ENCODE measurements around the gene ADRA2A. TPM values are rescaled to one million over a fixed set of nuclear protein-coding genes. Genes with fewer than 3 reads are reported as not detected.

The ADRA2A gene
- polyA plus RNA-seq, 1 donor (not counting 4 experiments of a cell fraction or from before 2014, with no cell fraction given): not detected

DNA sequence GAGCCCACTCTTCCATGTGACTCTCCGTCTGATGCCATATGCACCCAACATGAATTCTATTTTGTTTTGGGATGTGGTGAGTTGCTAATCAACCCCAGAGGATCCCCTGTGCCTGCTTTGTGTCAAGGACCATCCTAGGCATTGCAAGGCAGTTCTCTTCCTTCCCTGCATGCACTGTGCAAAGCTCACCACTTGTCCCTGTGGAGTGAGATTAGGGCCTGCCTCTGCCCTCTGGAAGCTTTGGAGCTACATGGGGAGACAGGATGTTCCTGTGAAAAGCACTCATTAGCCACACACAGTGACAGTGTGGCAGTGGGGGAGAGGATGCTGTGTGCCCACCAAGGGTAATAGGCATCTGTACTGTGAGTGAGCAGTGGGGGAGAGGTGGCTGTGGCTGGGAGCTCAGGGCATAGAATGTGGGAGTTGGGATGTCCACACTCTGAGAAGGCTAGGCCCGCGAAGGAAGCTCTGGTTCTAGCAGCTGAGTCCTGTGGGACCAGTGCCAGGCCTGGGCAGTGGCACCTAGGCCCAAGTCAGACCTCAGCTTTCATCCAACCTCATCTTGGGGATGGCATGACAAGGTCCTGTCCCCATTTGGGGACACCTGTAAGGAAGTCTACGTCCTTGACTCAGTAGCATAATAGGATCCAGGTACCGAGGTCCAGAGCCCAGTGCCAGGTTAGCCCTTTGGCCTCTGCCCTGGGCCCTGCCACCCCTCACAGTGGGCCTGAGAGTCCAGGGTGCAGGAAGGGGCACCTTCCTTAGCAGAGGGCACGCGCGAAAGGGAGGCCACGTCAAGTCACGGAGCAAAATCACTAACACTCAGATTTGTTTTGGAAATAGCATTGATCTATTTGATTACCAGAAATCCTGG lies 6.6 kb downstream of the ADRA2A start:
- DNase-seq (ENCODE audit: low read depth, low spot score) (no peak), FAIRE-seq (no peak)
- Histone ChIP-seq H4K20me1 (ENCODE audit: control insufficient read depth, extremely low read depth, insufficient read depth, low read length) (no peaks in the 10 kb centered on the region), H3K27ac (ENCODE audit: control insufficient read depth, insufficient read depth, low read length) (no peak overlapping the region), H3K4me3 (ENCODE audit: control insufficient read depth in 2 of 3, extremely low read depth in 1 of 3, insufficient read depth in 2 of 3, low read depth in 1 of 3, low read length in 3 of 3) (no peak overlapping the region), H3K9ac (ENCODE audit: control insufficient read depth, extremely low read depth, insufficient read depth, low read length) (no peak overlapping the region), H3K27me3 (ENCODE audit: control insufficient read depth, extremely low read depth, insufficient read depth, low read length) (peaks cover 15% of the 10 kb centered on the region), H3K36me3 (ENCODE audit: control insufficient read depth in 2 of 2, extremely low read depth in 1 of 2, insufficient read depth in 2 of 2, low read length in 2 of 2) (no peaks in the 10 kb centered on the region), H3K4me1 (ENCODE audit: control insufficient read depth, extremely low read depth, insufficient read depth, low read length) (no peaks in the 10 kb centered on the region), H3K4me2 (ENCODE audit: control insufficient read depth, extremely low read depth, insufficient read depth, low read depth, low read length) (no peak overlapping the region), H2AFZ (ENCODE audit: control insufficient read depth, low read length) (no peak overlapping the region), H3K79me2 (ENCODE audit: control insufficient read depth, insufficient read depth, low read length) (no peaks in the 10 kb centered on the region), H3K9me1 (ENCODE audit: control insufficient read depth, extremely low read depth, insufficient read depth, low read length) (no peaks in the 10 kb centered on the region), H3K9me3 (ENCODE audit: control insufficient read depth, low read depth, low read length) (peaks cover 2% of the 10 kb centered on the region)
- dilution Hi-C loops (cut with MboI; ENCODE audit: extremely low pct_ligation_motif_present, low sequenced_read_pairs): no loop called here
- TF ChIP-seq, protein P1, sequence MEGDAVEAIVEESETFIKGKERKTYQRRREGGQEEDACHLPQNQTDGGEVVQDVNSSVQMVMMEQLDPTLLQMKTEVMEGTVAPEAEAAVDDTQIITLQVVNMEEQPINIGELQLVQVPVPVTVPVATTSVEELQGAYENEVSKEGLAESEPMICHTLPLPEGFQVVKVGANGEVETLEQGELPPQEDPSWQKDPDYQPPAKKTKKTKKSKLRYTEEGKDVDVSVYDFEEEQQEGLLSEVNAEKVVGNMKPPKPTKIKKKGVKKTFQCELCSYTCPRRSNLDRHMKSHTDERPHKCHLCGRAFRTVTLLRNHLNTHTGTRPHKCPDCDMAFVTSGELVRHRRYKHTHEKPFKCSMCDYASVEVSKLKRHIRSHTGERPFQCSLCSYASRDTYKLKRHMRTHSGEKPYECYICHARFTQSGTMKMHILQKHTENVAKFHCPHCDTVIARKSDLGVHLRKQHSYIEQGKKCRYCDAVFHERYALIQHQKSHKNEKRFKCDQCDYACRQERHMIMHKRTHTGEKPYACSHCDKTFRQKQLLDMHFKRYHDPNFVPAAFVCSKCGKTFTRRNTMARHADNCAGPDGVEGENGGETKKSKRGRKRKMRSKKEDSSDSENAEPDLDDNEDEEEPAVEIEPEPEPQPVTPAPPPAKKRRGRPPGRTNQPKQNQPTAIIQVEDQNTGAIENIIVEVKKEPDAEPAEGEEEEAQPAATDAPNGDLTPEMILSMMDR (optimal IDR thresholded peaks at IDR 0.05 in 1 of 3, IDR thresholded peaks at IDR 0.05 in 1 of 3, conservative IDR thresholded peaks at IDR 0.05 in 1 of 3; ENCODE audit: extremely low read depth in 1 of 3, insufficient read depth in 2 of 3, low read length in 3 of 3): no peak
- no peak for TF ChIP-seq EZH2 (IDR thresholded peaks at IDR 0.05; ENCODE audit: low read length)

DNA sequence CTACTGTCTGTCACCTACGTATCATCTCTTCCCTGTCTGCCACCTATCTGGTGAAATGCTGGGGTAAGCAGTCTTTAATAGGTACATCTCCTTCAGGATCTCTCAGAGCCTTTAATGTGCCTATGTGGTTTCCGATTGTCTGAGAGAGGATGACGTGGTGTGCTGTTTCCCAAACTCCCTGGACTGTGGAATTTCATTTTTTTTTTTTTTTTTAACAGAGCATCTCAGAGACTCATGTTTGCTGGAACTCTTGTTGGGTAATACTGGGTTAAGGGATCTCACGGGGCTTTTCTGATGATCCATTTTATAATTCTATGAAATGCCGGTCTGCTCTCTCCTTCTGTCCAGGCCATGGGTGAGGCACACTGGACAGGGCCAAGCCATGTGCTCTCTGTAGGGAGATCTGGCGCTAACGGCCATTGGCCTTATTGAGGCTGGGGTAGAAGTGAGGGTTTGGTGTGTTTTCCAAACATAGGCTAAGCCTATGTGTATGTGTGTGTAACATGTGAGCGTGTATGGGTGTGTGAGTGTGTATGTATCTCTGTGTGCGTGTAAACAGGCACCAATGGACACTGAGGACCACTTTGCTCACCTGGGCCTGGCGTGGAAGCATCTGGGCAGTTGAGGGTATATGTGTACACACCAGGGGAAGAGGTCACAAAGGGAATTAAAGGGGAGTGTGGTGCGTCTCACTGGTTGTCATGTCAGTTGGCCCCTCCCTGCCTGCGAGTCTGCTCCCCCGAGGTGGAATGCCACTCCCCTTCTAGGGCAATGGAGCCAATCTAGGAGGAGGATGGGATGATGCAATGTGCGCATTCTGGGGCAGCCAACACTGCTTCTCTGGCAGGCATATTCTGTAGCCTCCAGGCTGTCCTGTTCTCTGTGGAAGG lies 7.8 kb downstream of the ADRA2A start:
- Histone ChIP-seq H3K27ac (ENCODE audit: control insufficient read depth, insufficient read depth, low read length) (no peak overlapping the region), H2AFZ (ENCODE audit: control insufficient read depth, low read length) (no peak overlapping the region), H3K4me1 (ENCODE audit: control insufficient read depth, extremely low read depth, insufficient read depth, low read length) (no peaks in the 10 kb centered on the region), H3K36me3 (ENCODE audit: control insufficient read depth in 2 of 2, extremely low read depth in 1 of 2, insufficient read depth in 2 of 2, low read length in 2 of 2) (no peaks in the 10 kb centered on the region), H4K20me1 (ENCODE audit: control insufficient read depth, extremely low read depth, insufficient read depth, low read length) (no peaks in the 10 kb centered on the region), H3K79me2 (ENCODE audit: control insufficient read depth, insufficient read depth, low read length) (no peaks in the 10 kb centered on the region), H3K9me3 (ENCODE audit: control insufficient read depth, low read depth, low read length) (no peaks in the 10 kb centered on the region), H3K9ac (ENCODE audit: control insufficient read depth, extremely low read depth, insufficient read depth, low read length) (no peak overlapping the region), H3K27me3 (ENCODE audit: control insufficient read depth, extremely low read depth, insufficient read depth, low read length) (peaks cover 3% of the 10 kb centered on the region), H3K4me3 (ENCODE audit: control insufficient read depth in 2 of 3, extremely low read depth in 1 of 3, insufficient read depth in 2 of 3, low read depth in 1 of 3, low read length in 3 of 3) (no peak overlapping the region), H3K4me2 (ENCODE audit: control insufficient read depth, extremely low read depth, insufficient read depth, low read depth, low read length) (no peak overlapping the region), H3K9me1 (ENCODE audit: control insufficient read depth, extremely low read depth, insufficient read depth, low read length) (no peaks in the 10 kb centered on the region)
- DNase-seq (ENCODE audit: low read depth, low spot score) (no peak), FAIRE-seq (no peak)
- dilution Hi-C loops (cut with MboI; ENCODE audit: extremely low pct_ligation_motif_present, low sequenced_read_pairs): no loop called here
- no peak for TF ChIP-seq EZH2 (IDR thresholded peaks at IDR 0.05; ENCODE audit: low read length)
- TF ChIP-seq, protein P1 (optimal IDR thresholded peaks at IDR 0.05 in 1 of 3, IDR thresholded peaks at IDR 0.05 in 1 of 3, conservative IDR thresholded peaks at IDR 0.05 in 1 of 3; ENCODE audit: extremely low read depth in 1 of 3, insufficient read depth in 2 of 3, low read length in 3 of 3): no peak
